GM04504 (cell line): ENCODE data around the gene TRPV6.

Experiments used
- DNase-seq: peaks from one replicate; pipeline ENCODE4 v3.0.0-alpha.2; 2012; ENCODE audit warnings: low read depth

Gene TRPV6

GRCh38 chr7:142908290-142908689 lies 22.7 kb upstream of the TRPV6 start:
- DNase-seq: no peak

DNA sequence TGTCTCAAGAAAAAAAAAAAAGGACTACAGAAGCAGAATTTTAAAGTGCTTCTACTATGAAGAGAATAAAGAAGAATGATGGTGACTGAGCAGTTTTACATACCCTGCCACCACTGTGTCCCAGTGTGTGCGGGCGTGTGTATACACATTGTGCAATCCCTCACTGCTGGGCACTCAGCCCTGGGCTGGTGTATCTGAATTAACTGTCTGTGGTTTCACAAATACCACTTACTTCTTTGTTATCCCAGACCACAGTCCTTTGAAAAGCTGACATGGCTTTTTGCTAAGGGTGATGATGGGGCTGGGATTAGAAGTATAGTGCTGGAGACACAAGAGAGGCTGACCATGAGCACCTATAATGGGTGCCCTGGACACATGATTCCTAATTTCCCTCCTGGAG lies 21.1 kb upstream of the TRPV6 start:
- no peak for DNase-seq

GRCh38 chr7:142905759-142906158 lies 20.2 kb upstream of the TRPV6 start:
- no peak for DNase-seq

DNA sequence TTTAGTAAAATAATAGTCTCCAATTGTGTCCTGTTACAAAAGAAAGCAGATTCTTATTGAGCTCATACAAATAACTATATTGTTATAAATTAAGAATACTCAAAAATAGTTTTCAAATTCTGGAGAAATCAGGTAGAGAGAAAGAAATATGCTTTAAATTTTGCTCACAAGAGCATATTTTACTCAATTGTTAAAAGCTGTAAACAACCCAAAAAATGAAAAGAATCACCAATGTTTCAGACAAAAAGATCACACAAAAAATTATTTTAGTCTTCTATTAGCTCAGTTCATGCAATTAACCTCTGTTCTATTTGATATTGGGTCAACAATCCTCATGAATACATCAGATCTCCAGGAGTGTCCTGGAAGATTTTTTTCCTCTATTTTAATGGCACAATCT lies 18.6 kb upstream of the TRPV6 start:
- no peak for DNase-seq

- no peak for DNase-seq
Measured at GRCh38 chr7:142901426-142902259, 16.1 kb upstream of the TRPV6 start.

DNA sequence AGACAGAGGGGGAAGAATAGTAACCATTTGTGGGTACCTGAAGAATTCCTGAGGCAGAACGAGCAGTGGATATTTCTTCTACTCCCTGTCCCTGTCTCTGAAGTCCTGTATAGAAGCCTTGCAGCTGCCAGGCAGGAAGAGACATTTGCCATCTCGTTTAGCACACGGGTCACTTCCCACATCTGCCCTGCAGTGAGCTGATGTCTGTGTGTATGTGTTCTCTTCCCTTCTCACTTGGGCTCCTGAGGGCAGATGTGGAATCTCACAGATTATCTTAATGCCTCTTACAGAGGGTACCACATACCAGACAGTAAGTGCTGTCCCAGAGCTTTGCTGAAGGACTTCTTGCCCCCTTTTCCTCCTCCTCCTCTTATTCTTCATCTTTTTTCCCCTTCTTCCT lies 14.1 kb upstream of the TRPV6 start:
- DNase-seq: no peak

DNA sequence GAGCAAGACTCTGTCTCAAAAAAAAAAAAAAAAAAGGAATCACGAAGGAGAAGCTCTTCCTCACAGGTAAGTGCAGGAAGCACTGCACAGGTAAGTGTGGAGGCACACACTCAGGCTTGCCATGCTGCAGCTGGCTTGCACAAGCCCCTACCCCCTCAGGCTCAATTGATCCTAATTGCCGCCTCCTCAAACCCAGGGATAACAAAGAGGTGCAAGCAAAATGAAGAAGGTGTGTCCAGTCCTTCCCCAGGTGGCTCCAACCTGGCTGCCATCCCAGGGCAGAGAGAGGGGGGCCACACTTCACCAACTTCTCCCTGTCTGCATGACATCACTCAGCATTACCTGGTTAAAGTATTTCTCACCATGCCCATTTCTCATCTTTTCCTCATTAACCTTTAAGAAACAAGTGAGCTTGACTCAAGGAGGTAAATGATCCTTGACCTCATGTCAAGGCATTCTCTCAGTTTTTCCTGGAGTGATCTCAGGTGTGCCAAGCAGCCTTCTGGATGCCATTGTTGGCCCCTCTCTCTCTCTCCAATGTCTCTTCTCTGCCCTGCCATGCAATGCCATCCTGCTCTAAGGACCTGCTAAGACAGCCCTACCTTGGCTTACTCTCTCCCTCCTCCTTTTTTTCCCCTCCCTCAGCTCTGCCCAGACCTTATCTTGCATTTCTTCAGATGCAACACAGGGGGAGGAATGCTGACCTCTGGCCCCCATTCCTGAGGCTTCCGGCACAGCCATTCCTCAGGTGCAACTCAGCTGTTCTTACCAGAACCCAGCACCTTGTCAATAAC lies 13.0 kb upstream of the TRPV6 start:
- DNase-seq: no peak

GRCh38 chr7:142897691-142898090 lies 12.1 kb upstream of the TRPV6 start:
- DNase-seq: no peak

DNA sequence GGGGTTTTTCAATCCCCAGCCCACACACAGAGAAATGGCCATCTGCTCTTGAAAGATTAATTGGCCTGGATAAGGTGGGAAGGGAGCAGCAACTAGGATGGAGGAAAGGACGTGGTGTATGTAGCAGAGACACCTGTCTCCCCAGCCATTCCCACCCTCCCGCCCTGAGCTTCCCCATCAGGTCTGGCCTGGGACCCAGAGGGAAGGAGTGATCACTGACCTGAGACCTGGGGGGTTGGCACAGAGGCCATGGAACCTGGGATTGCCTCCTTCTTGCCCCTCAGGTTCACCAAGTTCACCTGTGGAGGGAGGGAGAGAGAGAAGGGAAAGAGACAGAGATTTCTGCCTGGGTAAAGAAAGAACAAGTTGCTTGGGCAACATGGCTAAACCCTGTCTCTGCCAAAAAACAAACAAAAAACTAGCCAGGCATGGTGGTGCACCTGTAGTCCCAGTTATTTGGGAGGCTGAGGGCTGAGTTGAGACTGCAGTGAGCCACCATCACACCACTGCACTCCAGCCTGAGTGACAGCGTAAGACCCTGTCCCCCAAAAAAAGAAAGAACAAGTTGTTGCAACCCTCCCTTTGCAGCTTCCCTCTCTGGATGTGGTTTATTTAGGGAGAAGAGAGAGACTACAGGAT lies 11.3 kb upstream of the TRPV6 start:
- no peak for DNase-seq

DNA sequence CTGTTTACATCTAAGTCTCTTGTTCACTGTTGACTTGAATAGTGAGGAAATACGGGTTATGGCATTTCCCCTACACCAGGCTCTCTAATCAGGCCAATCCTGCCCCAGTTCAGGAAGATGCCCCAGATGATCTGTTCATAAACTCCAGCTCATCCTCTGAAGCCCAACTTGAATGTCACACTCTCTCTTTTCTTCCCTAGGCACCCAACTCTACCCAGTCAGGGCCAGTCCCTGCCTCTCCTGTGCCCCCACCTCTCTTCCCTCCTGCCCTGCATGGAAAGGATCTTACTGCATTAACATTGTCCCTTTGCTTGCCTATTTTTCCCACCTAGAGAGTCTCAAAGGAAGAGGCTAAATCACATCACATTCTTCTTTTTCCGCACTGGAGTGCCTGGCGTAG lies 10.6 kb upstream of the TRPV6 start:
- DNase-seq: no peak

DNA sequence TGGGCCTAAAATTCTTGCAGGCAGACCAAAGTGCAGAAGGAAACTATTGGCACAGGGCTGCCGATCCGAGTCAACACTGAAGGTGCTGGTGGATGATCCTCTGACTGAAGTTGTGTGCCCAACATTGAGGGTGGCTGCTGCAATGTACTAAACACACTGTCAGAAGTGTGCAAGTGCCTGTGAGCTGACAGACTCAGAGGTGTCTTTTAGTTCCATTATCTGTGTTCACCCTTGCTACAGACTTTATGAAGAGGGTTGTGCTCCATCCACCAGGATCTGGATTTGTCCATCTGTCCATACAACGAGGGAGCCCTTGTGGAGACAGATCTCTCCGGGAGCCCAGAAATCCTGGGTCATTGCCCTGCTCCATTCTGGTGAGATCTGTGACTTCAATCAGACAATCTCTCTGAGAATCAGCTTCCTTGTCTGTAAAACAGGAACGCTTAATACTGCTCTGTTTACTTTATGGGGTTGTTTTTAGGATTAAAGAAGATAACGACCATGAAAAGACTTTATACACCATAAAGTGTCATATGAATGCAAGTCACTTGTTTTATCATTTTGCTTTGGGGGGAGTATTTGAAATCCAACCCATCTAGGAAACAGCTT lies 9.5 kb upstream of the TRPV6 start:
- DNase-seq: no peak

DNA sequence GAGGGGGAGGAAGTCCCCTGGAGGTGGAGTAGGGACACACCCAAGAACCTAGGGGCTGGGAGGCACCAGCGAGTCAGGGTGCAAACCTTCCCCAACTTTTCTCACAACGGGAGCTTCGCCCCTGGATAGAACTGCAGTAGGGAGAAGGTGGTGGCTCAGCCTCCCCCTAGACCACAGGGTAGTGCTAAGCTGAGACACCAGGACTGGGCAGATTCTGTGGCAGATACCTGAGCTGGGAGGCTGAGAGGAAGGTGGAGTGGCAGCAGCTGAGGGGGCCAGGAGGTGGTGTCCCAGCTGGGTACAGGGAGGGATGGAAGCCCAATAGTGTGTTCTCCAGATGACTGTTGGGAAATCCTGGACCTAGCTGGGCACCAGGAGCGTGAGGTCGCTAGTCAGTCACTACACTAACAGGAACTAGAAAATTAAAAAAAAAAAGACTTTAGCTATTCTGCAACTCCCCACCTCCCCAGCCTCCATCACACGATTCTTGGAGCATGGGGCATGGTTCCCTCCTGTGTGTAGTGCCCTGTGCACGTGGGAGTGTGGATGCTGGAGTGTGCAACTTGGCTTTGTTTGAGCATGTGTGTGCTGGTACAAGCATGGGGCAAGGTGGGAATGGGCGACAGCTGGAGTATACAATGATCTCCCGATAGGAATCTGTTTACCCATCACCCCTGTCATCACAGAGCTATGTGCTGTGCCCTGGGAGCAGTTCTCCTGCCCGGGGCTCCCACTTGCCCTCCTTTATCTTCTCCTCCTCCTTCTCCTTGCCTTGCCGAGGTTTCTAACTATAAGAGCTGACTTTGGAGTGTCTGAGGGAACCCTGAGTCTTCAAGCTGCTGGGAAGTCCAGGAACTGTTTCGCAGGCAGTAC lies 8.8 kb upstream of the TRPV6 start:
- DNase-seq: no peak

DNA sequence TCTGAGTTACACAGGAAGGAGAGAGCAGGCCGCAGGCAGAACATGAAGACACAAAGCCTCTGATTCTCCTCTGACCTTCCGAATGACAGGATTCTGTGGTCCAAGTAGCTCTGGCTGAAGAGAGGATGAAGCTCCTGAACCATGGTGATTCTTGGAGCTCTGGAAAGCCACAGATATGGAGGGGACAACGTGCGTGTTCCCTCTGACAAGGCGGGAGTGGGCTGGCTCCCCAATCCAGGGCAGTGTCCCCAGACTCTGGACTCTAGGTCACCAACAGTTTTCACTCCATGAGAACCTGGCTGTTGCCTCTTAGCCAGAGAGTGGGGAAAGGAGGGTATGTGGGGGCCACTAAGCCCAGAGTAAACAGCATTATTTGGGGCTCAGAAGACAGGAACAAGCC lies 7.4 kb upstream of the TRPV6 start:
- no peak for DNase-seq

DNA sequence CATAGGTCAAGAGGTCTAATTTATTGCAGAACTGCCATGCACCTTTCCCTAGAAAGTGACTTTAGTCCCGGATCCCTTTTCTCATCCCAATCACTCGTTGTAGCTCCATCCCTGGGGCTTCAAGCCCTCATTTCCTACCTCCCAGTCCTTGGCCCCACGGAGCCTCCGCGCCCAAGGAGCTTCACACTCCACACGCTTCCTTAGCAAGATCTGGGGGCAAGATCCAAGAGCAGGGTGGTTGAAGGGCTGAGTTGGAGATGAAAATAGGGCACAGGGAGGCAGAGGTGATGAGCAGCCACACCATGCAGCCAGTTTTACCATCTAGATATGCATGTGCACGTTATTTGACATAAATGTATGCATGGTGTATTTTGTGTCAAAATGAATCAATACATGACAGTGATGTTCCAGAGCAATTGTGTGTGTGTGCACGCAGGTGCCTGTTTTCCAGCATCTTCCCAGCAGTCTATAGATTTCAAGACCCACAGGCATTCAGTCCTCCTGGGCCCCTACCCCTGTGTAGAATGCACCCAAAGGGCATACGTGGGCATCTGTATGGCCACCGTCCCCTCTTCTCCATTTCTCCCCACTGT lies 6.0 kb upstream of the TRPV6 start:
- no peak for DNase-seq

GRCh38 chr7:142890874-142891485 lies 5.4 kb upstream of the TRPV6 start:
- no peak for DNase-seq

- DNase-seq: no peak
Measured at GRCh38 chr7:142889816-142890215, 4.3 kb upstream of the TRPV6 start.

DNA sequence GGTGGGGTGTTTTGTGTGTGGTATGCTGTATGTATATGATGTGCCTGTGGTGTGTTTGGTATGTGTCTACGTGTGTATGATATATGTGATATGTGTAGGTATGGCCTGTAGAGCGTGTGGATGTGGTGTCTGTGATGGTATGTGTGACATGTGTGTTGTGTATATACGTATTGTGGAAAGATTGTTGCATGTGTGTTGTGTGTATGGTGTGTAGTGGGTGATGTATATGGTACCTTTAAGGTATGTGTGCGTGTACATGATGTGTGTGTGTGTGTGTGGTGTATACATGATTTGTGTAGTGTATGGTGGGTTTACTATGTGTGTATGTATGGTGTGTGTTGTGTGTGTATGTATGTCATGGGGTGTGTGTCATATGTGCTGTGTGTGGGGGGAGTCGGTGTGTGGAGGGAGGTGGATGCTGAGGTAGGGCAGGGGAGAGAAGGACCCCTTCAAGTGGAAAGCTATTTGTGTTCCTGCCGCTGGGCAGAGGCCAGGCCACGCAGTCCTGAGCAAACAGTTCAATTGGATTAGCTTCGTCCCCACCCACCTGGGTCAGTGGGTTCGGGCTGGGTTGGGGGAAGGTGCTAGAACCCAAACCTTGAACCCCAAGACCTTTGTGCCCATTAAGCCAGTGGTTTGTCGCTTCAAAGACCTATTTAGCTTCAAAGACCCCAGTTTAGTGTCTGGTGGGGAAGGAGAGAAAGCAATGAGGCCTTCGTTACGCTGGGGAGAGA lies 1.9 kb upstream of the TRPV6 start:
- no peak for DNase-seq

DNA sequence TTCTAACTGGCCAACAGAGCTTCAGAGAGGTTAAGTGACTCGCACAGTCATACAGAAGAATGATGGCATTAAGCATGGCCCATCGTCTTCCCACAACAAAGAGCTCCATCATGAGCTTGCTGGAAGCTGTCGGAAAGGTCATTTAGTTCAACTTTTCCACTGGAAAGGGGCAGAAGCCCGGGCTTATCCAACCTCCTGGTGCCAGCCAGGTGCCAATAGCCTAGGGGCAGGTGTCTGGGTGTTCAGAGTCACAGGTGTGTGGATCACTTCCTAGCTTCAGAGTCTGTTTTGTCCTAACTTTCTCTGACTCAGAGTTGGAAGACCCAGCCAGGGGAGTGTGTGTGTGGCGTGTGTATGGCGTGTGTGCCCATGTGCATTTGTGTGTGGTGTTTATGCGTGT lies 1.3 kb upstream of the TRPV6 start:
- DNase-seq: no peak

- DNase-seq: no peak
Measured at GRCh38 chr7:142884286-142884640, 1.3 kb downstream of the TRPV6 start.
